Activated CD8-positive, alpha-beta T cell treated with anti-CD3 and anti-CD28 coated beads for 36 hours (primary cell): ENCODE data around the gene AGAP1. TPM values are rescaled to one million over a fixed set of nuclear protein-coding genes. Genes with fewer than 3 reads are reported as not detected.

ENCODE experiments used
- ATAC-seq: fragments of 200-7000 bp; cut with Tn5 transposase; one replicate; pipeline ENCODE4 v1.10.0; 2021; ENCODE audit warnings: mild to moderate bottlenecking, moderate library complexity
- CTCF ChIA-PET: fragments of 350-600 bp; sonication (Branson Sonifier 250); formaldehyde crosslinking; loops from one replicate; lab custom pipeline; 2021; ENCODE audit warnings: antibody characterized with exemption; lab: Charles Lee
- POLR2A ChIA-PET: fragments of 350-600 bp; sonication (Branson Sonifier 250); formaldehyde crosslinking; loops from one replicate; lab custom pipeline; 2021; ENCODE audit warnings: antibody characterized with exemption; lab: Charles Lee
- DNase-seq: peaks from one replicate; pipeline ENCODE4 v3.0.0-alpha.2; 2020
- H3K27ac Mint-ChIP-seq: one replicate; pipeline ENCODE4 v1.8.0; 2021; ENCODE audit warnings: mild to moderate bottlenecking, mixed read lengths
- H3K27me3 Mint-ChIP-seq: one replicate; pipeline ENCODE4 v1.8.0; 2021; ENCODE audit warnings: mixed read lengths
- H3K36me3 Mint-ChIP-seq: one replicate; pipeline ENCODE4 v1.8.0; 2021; ENCODE audit warnings: low read depth, mixed read lengths
- H3K4me1 Mint-ChIP-seq: one replicate; pipeline ENCODE4 v1.8.0; 2021; ENCODE audit warnings: low read depth, mixed read lengths
- H3K4me3 Mint-ChIP-seq: one replicate; pipeline ENCODE4 v1.8.0; 2021; ENCODE audit warnings: mild to moderate bottlenecking, moderate library complexity, mixed read lengths
- H3K9me3 Mint-ChIP-seq: one replicate; pipeline ENCODE4 v1.8.0; 2021; ENCODE audit warnings: mixed read lengths
- intact Hi-C: fragments of 100-400 bp; cut with micrococcal nuclease; formaldehyde crosslinking; loops from one replicate; pipeline ENCODE4 v1.10.0; 2022
- total RNA-seq, 2 experiments: library from RNA; stranded (reverse); gene quantifications; one replicate each; pipeline ENCODE4 v1.2.3, GENCODE V29; 2021
- TF ChIP-seq, protein P1 (sequence below): fragments of 200-600 bp; IDR thresholded peaks from one replicate; pipeline ENCODE4 v1.8.0; 2022; ENCODE audit warnings: antibody characterized with exemption, mild to moderate bottlenecking

The AGAP1 gene
- total RNA-seq, 2 experiments from 2014 or later: 2.5 to 2.9 TPM

DNA sequence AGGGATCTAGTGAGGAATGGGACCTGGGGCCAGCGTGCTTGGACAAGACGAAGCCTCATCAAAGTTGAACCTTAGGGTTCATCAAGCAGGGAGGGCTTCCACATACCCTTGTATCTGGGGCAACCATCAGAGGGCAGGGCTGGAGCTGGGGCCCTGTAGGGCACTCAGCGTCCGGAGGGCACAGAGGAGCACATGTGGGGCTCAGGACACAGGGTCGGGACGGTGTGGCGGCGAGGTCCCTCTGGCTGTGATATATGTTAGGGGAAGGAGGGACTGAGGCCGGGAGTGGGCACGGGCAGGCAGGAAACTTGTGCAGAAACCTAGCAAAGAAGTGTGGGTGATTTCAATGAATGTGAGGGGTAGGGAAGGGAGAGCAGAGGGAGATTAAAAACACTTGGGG, 244.0 kb downstream of the AGAP1 start:
- ATAC-seq: no peak
- Mint-ChIP-seq H3K4me1 (no peaks in the 10 kb centered on the region), H3K4me3 (no peak overlapping the region), H3K27ac (no peak overlapping the region), H3K27me3 (no peaks in the 10 kb centered on the region), H3K9me3 (no peaks in the 10 kb centered on the region), H3K36me3 (no peaks in the 10 kb centered on the region)
- intact Hi-C loops: no loop called here
- no peak for DNase-seq
- TF ChIP-seq, protein P1, sequence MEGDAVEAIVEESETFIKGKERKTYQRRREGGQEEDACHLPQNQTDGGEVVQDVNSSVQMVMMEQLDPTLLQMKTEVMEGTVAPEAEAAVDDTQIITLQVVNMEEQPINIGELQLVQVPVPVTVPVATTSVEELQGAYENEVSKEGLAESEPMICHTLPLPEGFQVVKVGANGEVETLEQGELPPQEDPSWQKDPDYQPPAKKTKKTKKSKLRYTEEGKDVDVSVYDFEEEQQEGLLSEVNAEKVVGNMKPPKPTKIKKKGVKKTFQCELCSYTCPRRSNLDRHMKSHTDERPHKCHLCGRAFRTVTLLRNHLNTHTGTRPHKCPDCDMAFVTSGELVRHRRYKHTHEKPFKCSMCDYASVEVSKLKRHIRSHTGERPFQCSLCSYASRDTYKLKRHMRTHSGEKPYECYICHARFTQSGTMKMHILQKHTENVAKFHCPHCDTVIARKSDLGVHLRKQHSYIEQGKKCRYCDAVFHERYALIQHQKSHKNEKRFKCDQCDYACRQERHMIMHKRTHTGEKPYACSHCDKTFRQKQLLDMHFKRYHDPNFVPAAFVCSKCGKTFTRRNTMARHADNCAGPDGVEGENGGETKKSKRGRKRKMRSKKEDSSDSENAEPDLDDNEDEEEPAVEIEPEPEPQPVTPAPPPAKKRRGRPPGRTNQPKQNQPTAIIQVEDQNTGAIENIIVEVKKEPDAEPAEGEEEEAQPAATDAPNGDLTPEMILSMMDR: no peak
- CTCF ChIA-PET: no interaction called here
- POLR2A ChIA-PET: no interaction called here

DNA sequence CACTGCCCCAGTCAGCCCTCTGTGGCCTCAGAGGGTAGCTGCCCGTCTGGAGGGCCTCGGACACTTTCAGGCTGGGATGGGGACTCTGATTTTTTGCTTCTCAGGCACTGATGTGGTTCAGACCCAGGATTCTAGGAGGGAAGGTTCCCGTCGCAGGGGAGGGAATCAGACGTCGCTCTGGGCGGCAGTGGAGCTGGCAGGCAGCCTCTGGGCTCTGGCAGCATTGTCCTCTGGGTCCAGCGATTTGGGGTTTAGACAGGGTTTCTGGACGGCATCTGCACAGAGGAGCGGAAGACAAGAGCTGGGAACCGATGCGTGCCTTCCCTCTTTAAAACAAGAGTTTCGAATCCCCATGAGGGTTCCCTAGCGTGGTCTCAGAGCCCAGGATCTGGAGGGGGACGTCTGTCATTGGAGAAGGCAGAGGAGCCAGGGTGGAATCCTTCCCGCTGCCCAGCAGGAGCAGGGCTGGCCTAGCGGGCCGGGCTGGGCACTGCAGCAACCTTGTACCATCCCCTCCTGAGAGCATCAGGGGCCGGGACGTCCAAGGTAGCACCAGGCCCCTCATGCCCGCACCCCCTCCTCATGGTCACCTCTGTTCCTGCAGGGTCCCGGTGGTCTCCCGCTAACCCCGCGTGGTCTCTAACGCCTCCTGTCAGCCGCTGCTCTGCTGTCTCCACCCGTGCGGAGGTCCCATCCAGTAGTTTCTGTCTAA, 246.0 kb downstream of the AGAP1 start:
- H3K4me1 Mint-ChIP-seq: no peaks in the 10 kb centered on the region
- no peak overlapping the region for H3K4me3 Mint-ChIP-seq
- POLR2A ChIA-PET: no interaction called here
- DNase-seq (no peak), ATAC-seq (no peak)
- TF ChIP-seq, protein P1: no peak
- no peaks in the 10 kb centered on the region for H3K36me3 Mint-ChIP-seq
- CTCF ChIA-PET: interaction anchor here (0.5 to 1.2 kb wide), 2 partner anchors 41 to 144 kb away, joined by 3 read pairs; no protein-coding TSS in a partner anchor
- H3K9me3 Mint-ChIP-seq: no peaks in the 10 kb centered on the region
- no peak overlapping the region for H3K27ac Mint-ChIP-seq
- peaks cover 2% of the 10 kb centered on the region for H3K27me3 Mint-ChIP-seq
- intact Hi-C loops: no loop called here

DNA sequence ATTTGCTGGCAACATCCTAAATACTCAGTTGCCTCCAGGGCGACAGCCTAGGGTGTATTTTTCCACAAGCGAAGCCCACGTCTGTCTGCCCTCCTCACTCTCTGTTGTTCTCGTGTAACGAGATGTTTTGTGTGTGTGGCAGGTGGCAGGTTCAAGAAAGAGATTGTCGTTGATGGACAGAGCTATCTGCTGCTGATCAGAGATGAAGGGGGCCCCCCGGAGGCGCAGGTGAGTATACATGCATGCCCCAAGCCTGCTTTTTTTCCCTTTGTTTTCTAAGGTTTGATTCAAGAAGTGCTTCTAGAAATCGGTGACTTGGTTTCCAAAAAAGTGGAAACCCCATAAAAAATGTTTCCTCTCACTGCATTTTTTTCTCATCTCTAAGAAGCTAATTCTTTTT, 247.0 kb downstream of the AGAP1 start:
- no peaks in the 10 kb centered on the region for H3K9me3 Mint-ChIP-seq
- no peaks in the 10 kb centered on the region for H3K36me3 Mint-ChIP-seq
- H3K4me1 Mint-ChIP-seq: no peaks in the 10 kb centered on the region
- TF ChIP-seq, protein P1: no peak
- H3K4me3 Mint-ChIP-seq: no peak overlapping the region
- DNase-seq (peak; percentile 15), ATAC-seq (no peak)
- intact Hi-C loops: no loop called here
- ChIA-PET CTCF (no interaction called here), POLR2A (no interaction called here)
- H3K27ac Mint-ChIP-seq: no peak overlapping the region
- H3K27me3 Mint-ChIP-seq: peaks cover 2% of the 10 kb centered on the region

DNA sequence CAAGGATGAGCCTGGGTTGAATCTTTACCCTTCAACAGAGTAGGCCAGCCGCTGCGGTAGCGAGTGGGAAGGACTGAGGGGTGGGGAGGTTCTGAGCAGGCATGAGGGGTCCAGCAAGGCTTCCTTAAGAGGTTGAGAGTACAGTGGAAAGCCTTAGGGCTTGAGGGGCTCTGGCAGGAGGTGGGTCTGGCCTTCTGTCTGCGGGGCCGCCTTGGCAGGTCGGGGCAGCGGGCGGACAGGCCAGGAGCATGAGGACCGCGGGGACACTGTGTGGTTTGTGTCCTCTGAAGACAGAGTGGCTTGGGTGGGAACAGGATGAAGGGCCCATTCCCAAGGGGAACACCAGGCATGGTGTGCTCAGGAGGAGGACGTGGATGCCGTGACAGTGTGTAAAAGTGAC, 250.3 kb downstream of the AGAP1 start:
- no peaks in the 10 kb centered on the region for H3K36me3 Mint-ChIP-seq
- ATAC-seq (no peak), DNase-seq (no peak)
- no peak overlapping the region for H3K4me3 Mint-ChIP-seq
- CTCF ChIA-PET: no interaction called here
- no peak overlapping the region for H3K27ac Mint-ChIP-seq
- peaks cover 2% of the 10 kb centered on the region for H3K27me3 Mint-ChIP-seq
- POLR2A ChIA-PET: no interaction called here
- TF ChIP-seq, protein P1: no peak
- intact Hi-C loops: no loop called here
- H3K9me3 Mint-ChIP-seq: no peaks in the 10 kb centered on the region
- no peaks in the 10 kb centered on the region for H3K4me1 Mint-ChIP-seq

- intact Hi-C loops: no loop called here
- DNase-seq: no peak
- Mint-ChIP-seq H3K36me3 (no peaks in the 10 kb centered on the region), H3K27ac (no peak overlapping the region), H3K27me3 (peaks cover 2% of the 10 kb centered on the region), H3K4me3 (no peak overlapping the region), H3K9me3 (no peaks in the 10 kb centered on the region), H3K4me1 (no peaks in the 10 kb centered on the region)
- ChIA-PET POLR2A (no interaction called here), CTCF (interaction anchor here (0.6 to 2.4 kb wide), 14 partner anchors 10 to 612 kb away, joined by 3 to 25 read pairs (median 4); no protein-coding TSS in a partner anchor)
- no peak for ATAC-seq
- TF ChIP-seq, protein P1: no peak
These were observed 251.8 kb downstream of the AGAP1 start for GRCh38 chr2:235745597-235745996.
